ENCODE measurements around the gene RNF157.

DNA sequence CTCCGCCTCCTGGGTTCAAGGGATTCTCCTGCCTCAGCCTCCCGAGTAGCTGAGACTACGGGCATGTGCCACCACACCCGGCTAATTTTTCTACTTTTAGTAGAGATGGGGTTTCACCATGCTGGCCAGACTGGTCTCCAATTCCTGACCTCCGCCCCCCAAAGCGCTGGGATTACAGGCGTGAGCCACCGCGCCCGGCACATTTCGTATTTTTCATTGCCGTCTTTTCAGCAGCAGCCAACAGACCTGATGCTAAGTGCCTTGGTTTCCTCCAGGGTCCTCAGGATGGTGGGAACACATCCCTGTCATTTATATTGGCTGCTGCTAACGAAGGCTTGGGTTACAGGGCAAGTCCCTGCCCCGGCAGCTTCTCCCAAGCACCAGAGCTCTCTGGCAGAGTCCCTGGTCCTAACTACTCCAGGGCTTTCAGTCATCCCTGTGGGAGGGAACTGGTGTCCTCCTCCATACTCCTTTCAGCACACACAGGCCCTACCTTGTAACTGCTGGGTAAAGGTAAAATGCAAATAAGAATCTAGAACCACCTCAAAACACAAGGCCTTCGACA is 1.5 kb upstream of the RNF157 start:
- TF ChIP-seq ZNF274 (IDR thresholded peaks at IDR 0.05; ENCODE audit: low read depth, low read length): no peak
- no peak for TF ChIP-seq EGR1 (IDR thresholded peaks at IDR 0.05; ENCODE audit: low read depth)
- no peak for TF ChIP-seq ZFX (IDR thresholded peaks at IDR 0.05)
- no peak for TF ChIP-seq POLR2A (IDR thresholded peaks at IDR 0.05; ENCODE audit: borderline replicate concordance, extremely low read depth, insufficient read depth, insufficient read length)
- TF ChIP-seq, protein P1, sequence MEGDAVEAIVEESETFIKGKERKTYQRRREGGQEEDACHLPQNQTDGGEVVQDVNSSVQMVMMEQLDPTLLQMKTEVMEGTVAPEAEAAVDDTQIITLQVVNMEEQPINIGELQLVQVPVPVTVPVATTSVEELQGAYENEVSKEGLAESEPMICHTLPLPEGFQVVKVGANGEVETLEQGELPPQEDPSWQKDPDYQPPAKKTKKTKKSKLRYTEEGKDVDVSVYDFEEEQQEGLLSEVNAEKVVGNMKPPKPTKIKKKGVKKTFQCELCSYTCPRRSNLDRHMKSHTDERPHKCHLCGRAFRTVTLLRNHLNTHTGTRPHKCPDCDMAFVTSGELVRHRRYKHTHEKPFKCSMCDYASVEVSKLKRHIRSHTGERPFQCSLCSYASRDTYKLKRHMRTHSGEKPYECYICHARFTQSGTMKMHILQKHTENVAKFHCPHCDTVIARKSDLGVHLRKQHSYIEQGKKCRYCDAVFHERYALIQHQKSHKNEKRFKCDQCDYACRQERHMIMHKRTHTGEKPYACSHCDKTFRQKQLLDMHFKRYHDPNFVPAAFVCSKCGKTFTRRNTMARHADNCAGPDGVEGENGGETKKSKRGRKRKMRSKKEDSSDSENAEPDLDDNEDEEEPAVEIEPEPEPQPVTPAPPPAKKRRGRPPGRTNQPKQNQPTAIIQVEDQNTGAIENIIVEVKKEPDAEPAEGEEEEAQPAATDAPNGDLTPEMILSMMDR (IDR thresholded peaks at IDR 0.05 in 2 of 3, conservative IDR thresholded peaks at IDR 0.05 in 1 of 3; ENCODE audit: borderline replicate concordance in 1 of 3, insufficient read depth in 1 of 3, low read depth in 2 of 3, low read length in 2 of 3): no peak
- no peak for TF ChIP-seq POLR2AphosphoS5 (IDR thresholded peaks at IDR 0.05; ENCODE audit: low read depth, low read length)
- TF ChIP-seq RAD21 (IDR thresholded peaks at IDR 0.05; ENCODE audit: low read depth): no peak
- no peak for TF ChIP-seq EZH2 (IDR thresholded peaks at IDR 0.05)

Measured in HCT116 (cell line).